Suprapubic skin (tissue), 3 donors: ENCODE measurements around the gene ROBO1.

Experiments used
- EP300 ChIP-seq: sonication (generic); formaldehyde crosslinking; IDR thresholded peaks from one replicate; pipeline ENCODE4 v1.6.1; 2017; ENCODE audit warnings: antibody characterized with exemption
- TF ChIP-seq, protein P1 (sequence below), 2 donors: fragments of 200-600 bp in 1 of 2; fragments of 450-650 bp in 1 of 2; sonication (generic) in 1 of 2; IDR thresholded peaks; one replicate each; pipeline ENCODE4 v1.5.1; 2016 to 2019; ENCODE audit warnings: antibody characterized with exemption in 2 of 2, mild to moderate bottlenecking in 1 of 2, moderate library complexity in 1 of 2

DNA sequence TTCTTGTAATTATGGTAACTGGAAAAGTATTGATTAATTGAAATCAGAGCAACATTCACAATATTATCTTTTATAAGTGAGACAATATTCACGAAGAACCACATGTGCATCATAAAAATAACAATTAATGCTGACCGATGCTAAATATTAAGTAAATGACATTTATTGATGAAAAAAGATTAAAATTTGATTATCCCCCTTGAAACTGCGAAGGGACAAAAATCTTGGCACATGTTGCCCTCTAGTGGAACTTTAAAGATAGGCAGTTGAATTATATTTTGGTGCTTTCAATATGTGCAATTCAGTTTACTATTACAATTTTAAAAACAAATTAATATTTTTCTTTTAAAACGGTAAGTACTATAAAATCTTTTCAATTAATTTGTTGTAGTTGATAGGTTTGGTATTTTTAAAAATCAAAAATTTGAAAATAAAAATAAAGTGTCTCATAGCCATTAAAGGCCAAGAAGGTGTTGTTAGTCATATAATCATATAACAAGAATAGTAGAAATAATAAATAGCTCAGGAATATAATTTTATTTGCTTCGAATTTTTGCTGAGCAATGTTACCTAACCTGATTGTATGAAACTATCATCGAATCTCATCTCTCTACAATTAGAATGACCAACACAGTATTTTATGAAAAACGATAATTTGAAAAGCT lies 270.2 kb downstream of the ROBO1 start:
- TF ChIP-seq, protein P1, sequence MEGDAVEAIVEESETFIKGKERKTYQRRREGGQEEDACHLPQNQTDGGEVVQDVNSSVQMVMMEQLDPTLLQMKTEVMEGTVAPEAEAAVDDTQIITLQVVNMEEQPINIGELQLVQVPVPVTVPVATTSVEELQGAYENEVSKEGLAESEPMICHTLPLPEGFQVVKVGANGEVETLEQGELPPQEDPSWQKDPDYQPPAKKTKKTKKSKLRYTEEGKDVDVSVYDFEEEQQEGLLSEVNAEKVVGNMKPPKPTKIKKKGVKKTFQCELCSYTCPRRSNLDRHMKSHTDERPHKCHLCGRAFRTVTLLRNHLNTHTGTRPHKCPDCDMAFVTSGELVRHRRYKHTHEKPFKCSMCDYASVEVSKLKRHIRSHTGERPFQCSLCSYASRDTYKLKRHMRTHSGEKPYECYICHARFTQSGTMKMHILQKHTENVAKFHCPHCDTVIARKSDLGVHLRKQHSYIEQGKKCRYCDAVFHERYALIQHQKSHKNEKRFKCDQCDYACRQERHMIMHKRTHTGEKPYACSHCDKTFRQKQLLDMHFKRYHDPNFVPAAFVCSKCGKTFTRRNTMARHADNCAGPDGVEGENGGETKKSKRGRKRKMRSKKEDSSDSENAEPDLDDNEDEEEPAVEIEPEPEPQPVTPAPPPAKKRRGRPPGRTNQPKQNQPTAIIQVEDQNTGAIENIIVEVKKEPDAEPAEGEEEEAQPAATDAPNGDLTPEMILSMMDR (IDR thresholded peaks at IDR 0.05), result peak in 1 of 2 donors; percentile 45
- TF ChIP-seq EP300, result no peak
